HCT116 (cell line): Measurements from ENCODE around the gene RGS6. TPM values are rescaled to one million over a fixed set of nuclear protein-coding genes. Genes with fewer than 3 reads are reported as not detected.

Experiments
- ATAC-seq: fragments of 200-7000 bp; cut with Tn5 transposase; 2 replicates; pipeline ENCODE4 v1.9.1; 2020; ENCODE audit warnings: mild to moderate bottlenecking, moderate library complexity
- BruUV-seq: library from RNA; stranded (reverse); fragments of 400-500 nt; replicated peaks from 2 replicates; lab custom pipeline; 2021; lab: Mats Ljungman, UMichigan
- CTCF ChIA-PET: fragments of 300-600 bp; sonication (Branson Sonifier 250); formaldehyde crosslinking; loops from one replicate; lab custom pipeline; 2021; ENCODE audit warnings: antibody characterized with exemption; lab: Charles Lee
- POLR2A ChIA-PET: fragments of 300-600, 350-600 bp; sonication (Branson Sonifier 250); formaldehyde crosslinking; loops from one replicate; lab custom pipeline; 2021; ENCODE audit warnings: antibody characterized with exemption; lab: Charles Lee
- RAD21 ChIA-PET, 2 experiments: fragments of 300-600 bp; sonication (Branson Sonifier 250); formaldehyde crosslinking; loops; one replicate each; lab custom pipeline; 2023; ENCODE audit warnings: low total read pairs in 2 of 2; ENCODE audit not compliant: uncharacterized antibody in 2 of 2, unreplicated experiment in 2 of 2, low non-redundant PET in 1 of 2; lab: Charles Lee
- DNase-seq: peaks from one replicate; pipeline ENCODE4 v3.0.0-alpha.2; 2010; ENCODE audit warnings: low read depth, low spot score
- H2AFZ ChIP-seq: fragments of 200-600 bp; shearing (Covaris generic), sonication (generic); 2 replicates; pipeline ENCODE4 v1.6.1; 2017; ENCODE audit warnings: low read depth, mixed run types, mixed read lengths, antibody characterized with exemption, low read length; ENCODE audit not compliant: poor library complexity, severe bottlenecking
- H3K27ac ChIP-seq: 2 replicates; pipeline ENCODE4 v1.5.1; 2012; ENCODE audit warnings: low read depth, low read length
- H3K27me3 ChIP-seq: fragments of 200-600 bp; sonication (generic); 2 replicates; pipeline ENCODE4 v1.6.1; 2016; ENCODE audit warnings: mixed run types, low read length, mixed read lengths; ENCODE audit not compliant: insufficient read depth
- H3K36me3 ChIP-seq, 2 experiments: fragments of 200-500 bp in 1 of 2; fragments of 200-600 bp in 1 of 2; sonication (Bioruptor generic) in 1 of 2; sonication (generic) in 1 of 2; 2 replicates each; pipeline versions ENCODE4 v1.5.1 to v1.6.1; 2014 to 2016; ENCODE audit warnings: low read length in 2 of 2, inconsistent platforms in 1 of 2, mixed read lengths in 1 of 2, mixed run types in 1 of 2; ENCODE audit not compliant: insufficient read depth in 2 of 2, control insufficient read depth in 1 of 2
- H3K4me1 ChIP-seq, 2 experiments: fragments of 200-600 bp in 1 of 2; sonication (generic) in 1 of 2; 2 replicates each; pipeline versions ENCODE4 v1.5.1 to v1.6.1; 2012 to 2017; ENCODE audit warnings: low read length in 2 of 2, inconsistent platforms in 1 of 2, mild to moderate bottlenecking in 1 of 2, mixed read lengths in 1 of 2, mixed run types in 1 of 2, moderate library complexity in 1 of 2; ENCODE audit not compliant: insufficient read depth in 2 of 2, control insufficient read depth in 1 of 2
- H3K4me2 ChIP-seq: fragments of 200-600 bp; sonication (generic); 2 replicates; pipeline ENCODE4 v1.6.1; 2017; ENCODE audit warnings: mixed run types, low read length, mixed read lengths
- H3K4me3 ChIP-seq, 2 experiments: fragments of 200-600 bp in 1 of 2; sonication (generic) in 1 of 2; replicated peaks in 1 of 2; 2 replicates each; pipeline ENCODE4 v1.5.1; 2011 to 2016; ENCODE audit warnings: low read length in 2 of 2, control low read depth in 1 of 2, low read depth in 1 of 2, mild to moderate bottlenecking in 1 of 2, mixed read lengths in 1 of 2, mixed run types in 1 of 2
- H3K79me2 ChIP-seq: fragments of 200-600 bp; sonication (generic); 2 replicates; pipeline ENCODE4 v1.6.1; 2017; ENCODE audit warnings: mild to moderate bottlenecking, mixed run types, low read length, moderate library complexity, mixed read lengths; ENCODE audit not compliant: insufficient read depth
- H3K9ac ChIP-seq: fragments of 200-600 bp; sonication (generic); 2 replicates; pipeline ENCODE4 v1.6.1; 2016; ENCODE audit warnings: low read length, mixed read lengths
- H3K9me2 ChIP-seq: fragments of 200-600 bp; sonication (generic), shearing (Covaris generic); 2 replicates; pipeline ENCODE4 v1.6.1; 2017; ENCODE audit warnings: mixed run types, mild to moderate bottlenecking, moderate library complexity; ENCODE audit not compliant: insufficient read depth
- H3K9me3 ChIP-seq, 2 experiments: fragments of 200-500 bp in 1 of 2; fragments of 200-600 bp in 1 of 2; sonication (Bioruptor generic) in 1 of 2; sonication (generic) in 1 of 2; 2 replicates each; pipeline ENCODE4 v1.6.1; 2014 to 2017; ENCODE audit warnings: low read length in 2 of 2, mixed read lengths in 2 of 2, inconsistent platforms in 1 of 2, low read depth in 1 of 2, mild to moderate bottlenecking in 1 of 2, mixed run types in 1 of 2, moderate library complexity in 1 of 2; ENCODE audit not compliant: control insufficient read depth in 1 of 2, insufficient read depth in 1 of 2
- H4K20me1 ChIP-seq: fragments of 200-600 bp; sonication (generic), shearing (Covaris generic); 2 replicates; pipeline ENCODE4 v1.6.1; 2017; ENCODE audit warnings: mixed run types, mild to moderate bottlenecking, moderate library complexity; ENCODE audit not compliant: insufficient read depth
- POLR2A ChIP-seq: IDR thresholded peaks from 2 replicates; pipeline ENCODE4 v1.7.0; 2011; ENCODE audit warnings: borderline replicate concordance; ENCODE audit not compliant: insufficient read depth, insufficient read length; ENCODE audit errors: extremely low read depth
- TCF7L2 ChIP-seq: IDR thresholded peaks from 2 replicates; pipeline ENCODE4 v1.7.0; 2011; ENCODE audit warnings: borderline replicate concordance, inconsistent platforms; ENCODE audit not compliant: insufficient read depth, insufficient read length; ENCODE audit errors: extremely low read depth
- intact Hi-C: fragments of 100-400 bp; cut with micrococcal nuclease; formaldehyde crosslinking; loops from 2 replicates; pipeline ENCODE4 v1.10.0; 2022
- total RNA-seq: library from RNA; stranded (reverse); gene quantifications from one replicate; pipeline ENCODE4 v1.2.1, GENCODE V29; 2021; ENCODE audit not compliant: unreplicated experiment
- TF ChIP-seq, protein P1 (sequence below): IDR thresholded peaks from 2 replicates; pipeline ENCODE4 v1.6.1; 2012
- TF ChIP-seq, protein P2 (sequence below), 3 experiments: fragments of 200-600 bp in 1 of 3; sonication (generic) in 1 of 3; IDR thresholded peaks in 2 of 3; conservative IDR thresholded peaks in 1 of 3; 2 replicates each; pipeline ENCODE4 v1.5.1; 2012 to 2017; ENCODE audit warnings: low read depth in 2 of 3, low read length in 2 of 3, antibody characterized with exemption in 1 of 3, borderline replicate concordance in 1 of 3, control low read depth in 1 of 3, mild to moderate bottlenecking in 1 of 3, mixed read lengths in 1 of 3, mixed run types in 1 of 3, moderate library complexity in 1 of 3; ENCODE audit not compliant: insufficient read depth in 1 of 3

RGS6 gene
- total RNA-seq, 1 experiment from 2014 or later = 4.7 TPM

DNA sequence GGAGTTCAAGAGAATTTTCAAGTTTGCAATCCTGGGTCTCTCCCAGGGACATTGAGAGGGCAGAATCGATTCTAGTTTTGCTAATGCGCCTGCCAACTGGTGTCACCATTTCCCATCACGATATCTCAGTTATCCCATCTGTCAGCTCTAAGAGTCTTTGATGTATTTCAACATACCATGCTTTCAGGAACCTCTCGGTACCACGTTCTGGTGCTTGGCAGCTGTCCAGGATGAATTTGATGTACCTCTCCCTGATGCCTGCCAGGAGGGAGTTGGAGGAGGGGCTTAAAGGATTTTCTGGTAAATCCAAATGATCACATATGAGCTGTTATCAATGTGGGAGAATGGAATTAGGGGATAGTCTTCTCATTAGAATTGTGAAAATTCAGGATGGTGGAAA lies 332.5 kb downstream of the RGS6 start:
- Histone ChIP-seq H3K27me3 (no peaks in the 10 kb centered on the region), H3K4me3 (no peak overlapping the region), H3K27ac (no peak overlapping the region), H3K9ac (no peak overlapping the region), H3K36me3 (no peaks in the 10 kb centered on the region), H3K4me1 (no peaks in the 10 kb centered on the region), H2AFZ (no peak overlapping the region), H3K9me3 (no peaks in the 10 kb centered on the region), H4K20me1 (no peaks in the 10 kb centered on the region), H3K4me2 (no peak overlapping the region), H3K9me2 (no peaks in the 10 kb centered on the region), H3K79me2 (no peaks in the 10 kb centered on the region)
- RAD21 ChIA-PET = no interaction called here
- BruUV-seq = no TSS peak
- intact Hi-C loops = no loop called here
- TF ChIP-seq TCF7L2 = no peak
- TF ChIP-seq, protein P1, sequence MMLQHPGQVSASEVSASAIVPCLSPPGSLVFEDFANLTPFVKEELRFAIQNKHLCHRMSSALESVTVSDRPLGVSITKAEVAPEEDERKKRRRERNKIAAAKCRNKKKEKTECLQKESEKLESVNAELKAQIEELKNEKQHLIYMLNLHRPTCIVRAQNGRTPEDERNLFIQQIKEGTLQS = no peak
- TF ChIP-seq POLR2A = no peak
- ATAC-seq (no peak), DNase-seq (no peak)
- CTCF ChIA-PET = no interaction called here
- POLR2A ChIA-PET = no interaction called here

DNA sequence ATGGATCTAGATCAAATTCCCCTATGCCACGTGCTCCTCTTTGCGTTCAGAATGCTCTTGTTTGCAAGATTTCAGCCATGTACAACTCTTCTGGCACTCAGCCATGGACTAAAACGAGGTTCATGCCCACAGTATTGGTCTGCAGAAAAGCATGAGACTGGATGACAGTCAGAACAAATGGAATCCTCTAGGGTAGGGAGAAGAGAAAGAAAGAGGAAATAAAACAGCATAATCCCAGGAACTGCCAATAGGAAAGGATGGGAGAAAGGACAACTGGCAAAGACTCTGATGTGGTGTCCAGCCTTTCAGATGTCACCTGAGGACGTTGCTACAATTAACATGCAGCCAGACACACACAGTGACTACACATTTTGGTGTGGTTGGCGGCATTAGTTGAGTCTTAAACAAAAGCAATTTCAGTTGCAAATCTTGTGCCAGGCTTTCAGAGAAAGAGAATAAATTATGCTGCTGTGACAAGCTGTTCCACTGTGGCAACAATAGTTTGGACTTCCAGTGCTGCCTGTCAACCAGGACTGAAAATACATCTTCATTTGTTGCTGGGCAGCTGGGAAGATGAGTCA lies 338.0 kb downstream of the RGS6 start:
- Histone ChIP-seq H3K9me3 (no peaks in the 10 kb centered on the region), H3K4me3 (no peak overlapping the region), H2AFZ (no peak overlapping the region), H3K27me3 (no peaks in the 10 kb centered on the region), H4K20me1 (no peaks in the 10 kb centered on the region), H3K9ac (no peak overlapping the region), H3K27ac (no peak overlapping the region), H3K4me2 (no peak overlapping the region), H3K9me2 (no peaks in the 10 kb centered on the region), H3K4me1 (no peaks in the 10 kb centered on the region), H3K79me2 (no peaks in the 10 kb centered on the region), H3K36me3 (no peaks in the 10 kb centered on the region)
- CTCF ChIA-PET = no interaction called here
- BruUV-seq = no TSS peak
- POLR2A ChIA-PET = no interaction called here
- TF ChIP-seq, protein P2, sequence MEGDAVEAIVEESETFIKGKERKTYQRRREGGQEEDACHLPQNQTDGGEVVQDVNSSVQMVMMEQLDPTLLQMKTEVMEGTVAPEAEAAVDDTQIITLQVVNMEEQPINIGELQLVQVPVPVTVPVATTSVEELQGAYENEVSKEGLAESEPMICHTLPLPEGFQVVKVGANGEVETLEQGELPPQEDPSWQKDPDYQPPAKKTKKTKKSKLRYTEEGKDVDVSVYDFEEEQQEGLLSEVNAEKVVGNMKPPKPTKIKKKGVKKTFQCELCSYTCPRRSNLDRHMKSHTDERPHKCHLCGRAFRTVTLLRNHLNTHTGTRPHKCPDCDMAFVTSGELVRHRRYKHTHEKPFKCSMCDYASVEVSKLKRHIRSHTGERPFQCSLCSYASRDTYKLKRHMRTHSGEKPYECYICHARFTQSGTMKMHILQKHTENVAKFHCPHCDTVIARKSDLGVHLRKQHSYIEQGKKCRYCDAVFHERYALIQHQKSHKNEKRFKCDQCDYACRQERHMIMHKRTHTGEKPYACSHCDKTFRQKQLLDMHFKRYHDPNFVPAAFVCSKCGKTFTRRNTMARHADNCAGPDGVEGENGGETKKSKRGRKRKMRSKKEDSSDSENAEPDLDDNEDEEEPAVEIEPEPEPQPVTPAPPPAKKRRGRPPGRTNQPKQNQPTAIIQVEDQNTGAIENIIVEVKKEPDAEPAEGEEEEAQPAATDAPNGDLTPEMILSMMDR (IDR thresholded peaks at IDR 0.05 in 2 of 3, conservative IDR thresholded peaks at IDR 0.05 in 1 of 3; ENCODE audit: borderline replicate concordance in 1 of 3, insufficient read depth in 1 of 3, low read depth in 2 of 3, low read length in 2 of 3) = no peak
- intact Hi-C loops = no loop called here
- no peak for DNase-seq
- ATAC-seq = no peak
- RAD21 ChIA-PET = no interaction called here
